WTC11 (cell line): Measurements from ENCODE around the gene CDCA5. TPM values are rescaled to one million over a fixed set of nuclear protein-coding genes. Genes with fewer than 3 reads are reported as not detected.

Experiments
- ATAC-seq: fragments of 200-7000 bp; cut with Tn5 transposase; 2 replicates; pipeline ENCODE4 v1.10.0; 2021; ENCODE audit warnings: mild to moderate bottlenecking, moderate library complexity
- CTCF ChIA-PET: fragments of 300-600 bp; sonication (Branson Sonifier 250); formaldehyde crosslinking; loops from one replicate; lab custom pipeline; 2021; ENCODE audit warnings: antibody characterized with exemption; lab: Charles Lee
- POLR2A ChIA-PET: fragments of 350-600 bp; sonication (Branson Sonifier 250); formaldehyde crosslinking; loops from one replicate; lab custom pipeline; 2021; ENCODE audit warnings: antibody characterized with exemption; lab: Charles Lee
- DNase-seq: peaks from one replicate; pipeline ENCODE4 v3.0.0; 2021; ENCODE audit warnings: low spot score
- H3K27ac Mint-ChIP-seq: 2 replicates; pipeline ENCODE4 v1.8.0; 2021; ENCODE audit warnings: mixed read lengths
- H3K27me3 Mint-ChIP-seq: 2 replicates; pipeline ENCODE4 v1.8.0; 2021; ENCODE audit warnings: low read depth, mild to moderate bottlenecking, moderate library complexity, mixed read lengths
- H3K36me3 Mint-ChIP-seq: 2 replicates; pipeline ENCODE4 v1.8.0; 2021; ENCODE audit warnings: mixed read lengths
- H3K4me1 Mint-ChIP-seq: 2 replicates; pipeline ENCODE4 v1.8.0; 2022; ENCODE audit warnings: mixed read lengths
- H3K4me3 Mint-ChIP-seq: 2 replicates; pipeline ENCODE4 v1.8.0; 2021; ENCODE audit warnings: mild to moderate bottlenecking, moderate library complexity, mixed read lengths
- H3K9me3 Mint-ChIP-seq: 2 replicates; pipeline ENCODE4 v1.8.0; 2021; ENCODE audit warnings: mixed read lengths
- AR ChIP-seq: fragments of 250-450 bp; sonication (Bioruptor Pico); IDR thresholded peaks from 2 replicates; pipeline ENCODE4 v1.9.0; 2021; ENCODE audit warnings: mild to moderate bottlenecking
- CREB1 ChIP-seq: sonication (generic); formaldehyde crosslinking; IDR thresholded peaks from 2 replicates; pipeline ENCODE4 v1.8.0; 2023; ENCODE audit warnings: mild to moderate bottlenecking, missing genetic modification reagents
- EMX1 ChIP-seq: fragments of 250-450 bp; sonication (Bioruptor Pico); IDR thresholded peaks from 2 replicates; pipeline ENCODE4 v1.8.0; 2021; ENCODE audit warnings: mild to moderate bottlenecking
- ERG ChIP-seq: fragments of 250-450 bp; sonication (Bioruptor Pico); IDR thresholded peaks from 2 replicates; pipeline ENCODE4 v1.8.0; 2021; ENCODE audit warnings: mild to moderate bottlenecking
- FOXK1 ChIP-seq: sonication (generic); formaldehyde crosslinking; IDR thresholded peaks from 2 replicates; pipeline ENCODE4 v1.8.0; 2022; ENCODE audit warnings: mild to moderate bottlenecking, moderate library complexity, missing genetic modification reagents
- IRF1 ChIP-seq: sonication (generic); formaldehyde crosslinking; IDR thresholded peaks from 2 replicates; pipeline ENCODE4 v1.8.0; 2023; ENCODE audit warnings: missing genetic modification reagents
- JUN ChIP-seq: sonication (generic); formaldehyde crosslinking; IDR thresholded peaks from 2 replicates; pipeline ENCODE4 v1.8.0; 2023; ENCODE audit warnings: mild to moderate bottlenecking, missing genetic modification reagents
- MXD4 ChIP-seq: fragments of 250-450 bp; sonication (Bioruptor Pico); IDR thresholded peaks from 2 replicates; pipeline ENCODE4 v1.8.0; 2021; ENCODE audit warnings: mild to moderate bottlenecking, moderate library complexity, borderline replicate concordance
- TEAD4 ChIP-seq: sonication (generic); formaldehyde crosslinking; IDR thresholded peaks from 2 replicates; pipeline ENCODE4 v1.8.0; 2022; ENCODE audit warnings: mild to moderate bottlenecking, missing genetic modification reagents
- TP53 ChIP-seq: sonication (generic); formaldehyde crosslinking; IDR thresholded peaks from 2 replicates; pipeline ENCODE4 v1.8.1; 2023; ENCODE audit warnings: mild to moderate bottlenecking, missing genetic modification reagents
- ZNF532 ChIP-seq: fragments of 250-450 bp; sonication (Bioruptor Pico); IDR thresholded peaks from 2 replicates; pipeline ENCODE4 v1.9.0; 2021; ENCODE audit warnings: mild to moderate bottlenecking, borderline replicate concordance
- total RNA-seq: library from RNA; stranded (reverse); gene quantifications from 3 replicates; pipeline ENCODE4 v1.2.3, GENCODE V29; 2021
- TF ChIP-seq, protein P1 (sequence below): sonication (generic); formaldehyde crosslinking; IDR thresholded peaks from 2 replicates; pipeline ENCODE4 v1.8.1; 2023; ENCODE audit warnings: mild to moderate bottlenecking, moderate library complexity, missing genetic modification reagents
- TF ChIP-seq, protein P2 (sequence below): sonication (generic); formaldehyde crosslinking; IDR thresholded peaks from 2 replicates; pipeline ENCODE4 v1.8.1; 2023; ENCODE audit warnings: mild to moderate bottlenecking, missing genetic modification reagents, borderline replicate concordance

CDCA5 gene
- total RNA-seq, 1 experiment from 2014 or later, result 95.9 TPM

GRCh38 chr11:65112546-65113360 lies 28.9 kb upstream of the CDCA5 start (continued):
- peak; percentile 39; the same call in 1 of the 2 replicates for TF ChIP-seq AR (CRISPR knock-in tag)
- TF ChIP-seq, protein P1, sequence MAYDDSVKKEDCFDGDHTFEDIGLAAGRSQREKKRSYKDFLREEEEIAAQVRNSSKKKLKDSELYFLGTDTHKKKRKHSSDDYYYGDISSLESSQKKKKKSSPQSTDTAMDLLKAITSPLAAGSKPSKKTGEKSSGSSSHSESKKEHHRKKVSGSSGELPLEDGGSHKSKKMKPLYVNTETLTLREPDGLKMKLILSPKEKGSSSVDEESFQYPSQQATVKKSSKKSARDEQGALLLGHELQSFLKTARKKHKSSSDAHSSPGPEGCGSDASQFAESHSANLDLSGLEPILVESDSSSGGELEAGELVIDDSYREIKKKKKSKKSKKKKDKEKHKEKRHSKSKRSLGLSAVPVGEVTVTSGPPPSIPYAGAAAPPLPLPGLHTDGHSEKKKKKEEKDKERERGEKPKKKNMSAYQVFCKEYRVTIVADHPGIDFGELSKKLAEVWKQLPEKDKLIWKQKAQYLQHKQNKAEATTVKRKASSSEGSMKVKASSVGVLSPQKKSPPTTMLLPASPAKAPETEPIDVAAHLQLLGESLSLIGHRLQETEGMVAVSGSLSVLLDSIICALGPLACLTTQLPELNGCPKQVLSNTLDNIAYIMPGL (CRISPR knock-in tag), result peak; percentile 96; the same call in 1 of the 2 replicates
- TF ChIP-seq EMX1 (CRISPR knock-in tag), result peak; percentile 84
- TF ChIP-seq CREB1, result 0 out of 2 replicates have a peak, but pooled peaks have one; percentile 22
- 0 out of 2 replicates have a peak, but pooled peaks have one; percentile 27 for TF ChIP-seq FOXK1 (CRISPR knock-in tag)
- TF ChIP-seq ERG, result peak; percentile 30; the same call in 1 of the 2 replicates
- TF ChIP-seq, all 79 proteins: peak for 17

GRCh38 chr11:65111744-65112545 lies 28.1 kb upstream of the CDCA5 start, which contains the start of gene TM7SF2:
Gene TM7SF2 (plus strand): TSS chr11:65111872. CDS start chr11:65112016, 144 bp downstream.
- H3K9me3 Mint-ChIP-seq, result no peaks in the 10 kb centered on the region
- CTCF ChIA-PET, result interaction anchor here (0.6 to 4.8 kb wide), 28 partner anchors 9 to 352 kb away, joined by 3 to 104 read pairs (median 5); partner anchors contain the start of genes ARL2, BATF2, CAPN1 and FAU
- POLR2A ChIA-PET, result interaction anchor here (1.0 to 2.2 kb wide), 8 partner anchors 9 to 70 kb away, joined by 3 to 19 read pairs (median 6); partner anchors contain the start of genes CAPN1, FAU, MRPL49 and VPS51
- H3K27ac Mint-ChIP-seq, result peak within 1 kb of the TSS; percentile 89
- peak within 1 kb of the TSS; percentile 91 for H3K4me3 Mint-ChIP-seq
- H3K4me1 Mint-ChIP-seq, result peaks cover 17% of the 10 kb centered on the region
- H3K36me3 Mint-ChIP-seq, result no peaks in the 10 kb centered on the region; the same call in 1 of the 2 replicates
- H3K27me3 Mint-ChIP-seq, result no peaks in the 10 kb centered on the region
- ATAC-seq (peak; percentile 77), DNase-seq (peak; percentile 97)
- no peak for TF ChIP-seq MXD4 (CRISPR knock-in tag)
- TF ChIP-seq FOXK1 (CRISPR knock-in tag), result peak; percentile 35
- TF ChIP-seq IRF1 (CRISPR knock-in tag), result no peak
- no peak; the same call in 1 of the 2 replicates for TF ChIP-seq TEAD4 (CRISPR knock-in tag)
- TF ChIP-seq JUN (CRISPR knock-in tag), result peak; percentile 74; the same call in 1 of the 2 replicates
- TF ChIP-seq TP53 (CRISPR knock-in tag), result no peak
- TF ChIP-seq, protein P2, sequence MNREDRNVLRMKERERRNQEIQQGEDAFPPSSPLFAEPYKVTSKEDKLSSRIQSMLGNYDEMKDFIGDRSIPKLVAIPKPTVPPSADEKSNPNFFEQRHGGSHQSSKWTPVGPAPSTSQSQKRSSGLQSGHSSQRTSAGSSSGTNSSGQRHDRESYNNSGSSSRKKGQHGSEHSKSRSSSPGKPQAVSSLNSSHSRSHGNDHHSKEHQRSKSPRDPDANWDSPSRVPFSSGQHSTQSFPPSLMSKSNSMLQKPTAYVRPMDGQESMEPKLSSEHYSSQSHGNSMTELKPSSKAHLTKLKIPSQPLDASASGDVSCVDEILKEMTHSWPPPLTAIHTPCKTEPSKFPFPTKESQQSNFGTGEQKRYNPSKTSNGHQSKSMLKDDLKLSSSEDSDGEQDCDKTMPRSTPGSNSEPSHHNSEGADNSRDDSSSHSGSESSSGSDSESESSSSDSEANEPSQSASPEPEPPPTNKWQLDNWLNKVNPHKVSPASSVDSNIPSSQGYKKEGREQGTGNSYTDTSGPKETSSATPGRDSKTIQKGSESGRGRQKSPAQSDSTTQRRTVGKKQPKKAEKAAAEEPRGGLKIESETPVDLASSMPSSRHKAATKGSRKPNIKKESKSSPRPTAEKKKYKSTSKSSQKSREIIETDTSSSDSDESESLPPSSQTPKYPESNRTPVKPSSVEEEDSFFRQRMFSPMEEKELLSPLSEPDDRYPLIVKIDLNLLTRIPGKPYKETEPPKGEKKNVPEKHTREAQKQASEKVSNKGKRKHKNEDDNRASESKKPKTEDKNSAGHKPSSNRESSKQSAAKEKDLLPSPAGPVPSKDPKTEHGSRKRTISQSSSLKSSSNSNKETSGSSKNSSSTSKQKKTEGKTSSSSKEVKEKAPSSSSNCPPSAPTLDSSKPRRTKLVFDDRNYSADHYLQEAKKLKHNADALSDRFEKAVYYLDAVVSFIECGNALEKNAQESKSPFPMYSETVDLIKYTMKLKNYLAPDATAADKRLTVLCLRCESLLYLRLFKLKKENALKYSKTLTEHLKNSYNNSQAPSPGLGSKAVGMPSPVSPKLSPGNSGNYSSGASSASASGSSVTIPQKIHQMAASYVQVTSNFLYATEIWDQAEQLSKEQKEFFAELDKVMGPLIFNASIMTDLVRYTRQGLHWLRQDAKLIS (CRISPR knock-in tag), result no peak
- TF ChIP-seq ZNF532, result peak; percentile 7; the same call in 1 of the 2 replicates
